ENCODE data around the gene CPPED1. TPM values are rescaled to one million over a fixed set of nuclear protein-coding genes. Genes with fewer than 3 reads are reported as not detected.

The CPPED1 gene
- total and polyA plus RNA-seq, 4 donors, result 10.4 to 29.1 (median 23.0) TPM

GRCh38 chr16:12837291-12837690 lies 33.6 kb upstream of the CPPED1 start:
- DNase-seq (ENCODE audit: low spot score), result no peak
- Histone ChIP-seq H3K9me3 (ENCODE audit: control insufficient read depth in 4 of 4, low read length in 3 of 4) (no peaks in the 10 kb centered on the region), H3K4me3 (ENCODE audit: low read depth in 1 of 3, low read length in 3 of 3) (no peak overlapping the region), H3K4me1 (ENCODE audit: control insufficient read depth in 4 of 4, insufficient read depth in 4 of 4, low read length in 3 of 4) (no peaks in the 10 kb centered on the region), H3K36me3 (ENCODE audit: control insufficient read depth in 4 of 4, insufficient read depth in 3 of 4, low read depth in 1 of 4, low read length in 3 of 4) (no peaks in the 10 kb centered on the region), H3K27me3 (ENCODE audit: control insufficient read depth in 4 of 4, insufficient read depth in 4 of 4, low read length in 3 of 4) (no peaks in the 10 kb centered on the region), H3K9ac (ENCODE audit: low read depth in 1 of 2, low read length in 2 of 2) (no peak overlapping the region), H3K27ac (ENCODE audit: low read depth in 1 of 2, low read length in 2 of 2) (no peak overlapping the region)
- 84% methylated on average over 1 of the region's 1 CpG for WGBS
- TF ChIP-seq FOXA2 (IDR thresholded peaks at IDR 0.05), result no peak
- no peak for TF ChIP-seq RXRA (IDR thresholded peaks at IDR 0.05)
- TF ChIP-seq REST (IDR thresholded peaks at IDR 0.05), result no peak
- TF ChIP-seq YY1 (IDR thresholded peaks at IDR 0.05), result no peak
- TF ChIP-seq CTCF (IDR thresholded peaks at IDR 0.05; ENCODE audit: low read depth, low read length, missing input control), result no peak
- no peak for TF ChIP-seq ZBTB33 (IDR thresholded peaks at IDR 0.05)
- TF ChIP-seq EGR1 (IDR thresholded peaks at IDR 0.05; ENCODE audit: low read depth in 2 of 2), result no peak
- no peak for TF ChIP-seq HNF4A (conservative IDR thresholded peaks at IDR 0.05)
- no peak for TF ChIP-seq ATF3 (IDR thresholded peaks at IDR 0.05)
- no peak for TF ChIP-seq JUND (IDR thresholded peaks at IDR 0.05)
- no peak for TF ChIP-seq NR2F2 (IDR thresholded peaks at IDR 0.05)
- no peak for TF ChIP-seq MAX (IDR thresholded peaks at IDR 0.05)
- no peak for TF ChIP-seq GABPA (IDR thresholded peaks at IDR 0.05 in 1 of 2, conservative IDR thresholded peaks at IDR 0.05 in 1 of 2)
- no peak for TF ChIP-seq RAD21 (IDR thresholded peaks at IDR 0.05)

GRCh38 chr16:12833926-12834325 lies 30.2 kb upstream of the CPPED1 start:
- Histone ChIP-seq H3K27me3 (ENCODE audit: control insufficient read depth in 4 of 4, insufficient read depth in 4 of 4, low read length in 3 of 4) (no peaks in the 10 kb centered on the region), H3K4me1 (ENCODE audit: control insufficient read depth in 4 of 4, insufficient read depth in 4 of 4, low read length in 3 of 4) (no peaks in the 10 kb centered on the region), H3K9me3 (ENCODE audit: control insufficient read depth in 4 of 4, low read length in 3 of 4) (no peaks in the 10 kb centered on the region), H3K9ac (ENCODE audit: low read depth in 1 of 2, low read length in 2 of 2) (no peak overlapping the region), H3K4me3 (ENCODE audit: low read depth in 1 of 3, low read length in 3 of 3) (no peak overlapping the region), H3K27ac (ENCODE audit: low read depth in 1 of 2, low read length in 2 of 2) (no peak overlapping the region), H3K36me3 (ENCODE audit: control insufficient read depth in 4 of 4, insufficient read depth in 3 of 4, low read depth in 1 of 4, low read length in 3 of 4) (no peaks in the 10 kb centered on the region)
- 69% methylated on average over 10 of the region's 10 CpGs for WGBS
- no peak for DNase-seq (ENCODE audit: low spot score)
- TF ChIP-seq EGR1 (IDR thresholded peaks at IDR 0.05; ENCODE audit: low read depth in 2 of 2), result no peak
- TF ChIP-seq SP1 (IDR thresholded peaks at IDR 0.05), result no peak
- no peak for TF ChIP-seq JUND (IDR thresholded peaks at IDR 0.05)
- no peak for TF ChIP-seq ATF3 (IDR thresholded peaks at IDR 0.05)
